KMS-11 (cell line): ENCODE measurements around the gene CH25H.
"Not testable (repeated sequence)": the region's sequence is repeated elsewhere in the genome, so short reads cannot be mapped to it uniquely, and the experiment has no call there.

Experiments
- H2AFZ ChIP-seq: fragments of 200-600 bp; sonication (generic); 2 replicates; pipeline ENCODE4 v1.6.1; 2016; ENCODE audit warnings: antibody characterized with exemption, mixed run types, low read depth
- H3K27ac ChIP-seq: fragments of 200-600 bp; sonication (generic); 2 replicates; pipeline ENCODE4 v1.6.1; 2016; ENCODE audit warnings: mild to moderate bottlenecking, mixed run types
- H3K27me3 ChIP-seq: fragments of 200-600 bp; sonication (generic); 2 replicates; pipeline ENCODE4 v1.6.1; 2017; ENCODE audit warnings: mild to moderate bottlenecking, low read depth, mixed run types, moderate library complexity; ENCODE audit not compliant: insufficient read depth
- H3K36me3 ChIP-seq: fragments of 200-600 bp; sonication (generic); 2 replicates; pipeline ENCODE4 v1.6.1; 2017; ENCODE audit warnings: mild to moderate bottlenecking, mixed run types; ENCODE audit not compliant: insufficient read depth
- H3K4me1 ChIP-seq: fragments of 200-600 bp; sonication (generic); 2 replicates; pipeline ENCODE4 v1.6.1; 2016; ENCODE audit warnings: mild to moderate bottlenecking, low read depth, mixed run types; ENCODE audit not compliant: poor library complexity, severe bottlenecking
- H3K4me2 ChIP-seq: fragments of 200-600 bp; sonication (generic); 2 replicates; pipeline ENCODE4 v1.7.0; 2016; ENCODE audit warnings: mild to moderate bottlenecking, mixed run types
- H3K4me3 ChIP-seq: fragments of 200-600 bp; sonication (generic); IDR thresholded peaks from 2 replicates; pipeline ENCODE4 v1.6.1; 2017; ENCODE audit warnings: low read depth, low read length, mixed read lengths; ENCODE audit not compliant: insufficient read depth
- H3K79me2 ChIP-seq: fragments of 200-600 bp; sonication (generic); 2 replicates; pipeline ENCODE4 v1.6.1; 2016; ENCODE audit warnings: low read depth, mixed run types; ENCODE audit not compliant: insufficient read depth
- H3K9ac ChIP-seq: fragments of 200-600 bp; sonication (generic); 2 replicates; pipeline ENCODE4 v1.6.1; 2016; ENCODE audit warnings: mild to moderate bottlenecking, mixed run types
- H4K20me1 ChIP-seq: fragments of 200-600 bp; sonication (generic); 2 replicates; pipeline ENCODE4 v1.6.1; 2016; ENCODE audit warnings: mild to moderate bottlenecking, mixed run types; ENCODE audit not compliant: insufficient read depth
- TF ChIP-seq, protein P1 (sequence below): fragments of 200-600 bp; sonication (generic); conservative IDR thresholded peaks from 2 replicates; pipeline ENCODE4 v1.6.1; 2017; ENCODE audit warnings: low read depth, mild to moderate bottlenecking, antibody characterized with exemption, low read length, moderate library complexity, mixed read lengths

CH25H gene

GRCh38 chr10:89201345-89202032 is 5.6 kb downstream of the CH25H start:
- no peak overlapping the region for H3K4me3 ChIP-seq
- H3K4me1 ChIP-seq, result no peaks in the 10 kb centered on the region
- no peaks in the 10 kb centered on the region for H3K36me3 ChIP-seq
- H4K20me1 ChIP-seq, result no peaks in the 10 kb centered on the region
- TF ChIP-seq, protein P1, sequence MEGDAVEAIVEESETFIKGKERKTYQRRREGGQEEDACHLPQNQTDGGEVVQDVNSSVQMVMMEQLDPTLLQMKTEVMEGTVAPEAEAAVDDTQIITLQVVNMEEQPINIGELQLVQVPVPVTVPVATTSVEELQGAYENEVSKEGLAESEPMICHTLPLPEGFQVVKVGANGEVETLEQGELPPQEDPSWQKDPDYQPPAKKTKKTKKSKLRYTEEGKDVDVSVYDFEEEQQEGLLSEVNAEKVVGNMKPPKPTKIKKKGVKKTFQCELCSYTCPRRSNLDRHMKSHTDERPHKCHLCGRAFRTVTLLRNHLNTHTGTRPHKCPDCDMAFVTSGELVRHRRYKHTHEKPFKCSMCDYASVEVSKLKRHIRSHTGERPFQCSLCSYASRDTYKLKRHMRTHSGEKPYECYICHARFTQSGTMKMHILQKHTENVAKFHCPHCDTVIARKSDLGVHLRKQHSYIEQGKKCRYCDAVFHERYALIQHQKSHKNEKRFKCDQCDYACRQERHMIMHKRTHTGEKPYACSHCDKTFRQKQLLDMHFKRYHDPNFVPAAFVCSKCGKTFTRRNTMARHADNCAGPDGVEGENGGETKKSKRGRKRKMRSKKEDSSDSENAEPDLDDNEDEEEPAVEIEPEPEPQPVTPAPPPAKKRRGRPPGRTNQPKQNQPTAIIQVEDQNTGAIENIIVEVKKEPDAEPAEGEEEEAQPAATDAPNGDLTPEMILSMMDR, result no peak
- H3K9ac ChIP-seq, result no peak overlapping the region
- H2AFZ ChIP-seq, result no peak overlapping the region
- no peak overlapping the region for H3K27ac ChIP-seq
- no peak overlapping the region for H3K4me2 ChIP-seq
- H3K79me2 ChIP-seq, result no peaks in the 10 kb centered on the region
- H3K27me3 ChIP-seq, result no peaks in the 10 kb centered on the region

DNA sequence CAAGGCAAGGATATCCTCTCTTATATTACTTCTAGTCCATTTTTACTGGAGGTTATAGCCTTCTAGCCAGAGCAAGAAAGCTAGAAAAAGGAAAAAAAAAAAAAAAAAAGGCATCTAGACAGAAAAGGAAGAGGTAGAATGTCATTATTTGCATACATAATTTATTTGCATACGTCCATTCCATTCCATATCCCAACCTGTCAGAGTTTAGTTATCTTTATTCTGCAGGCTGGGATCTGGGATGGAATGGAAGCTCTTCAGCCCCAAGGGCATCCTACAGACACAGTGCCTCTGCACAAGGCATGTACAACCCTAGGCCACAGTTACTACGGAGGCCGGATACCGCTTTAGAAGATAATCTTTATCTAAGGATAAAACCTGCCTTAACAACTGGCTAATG is 9.6 kb downstream of the CH25H start:
- H3K4me3 ChIP-seq, result no peak overlapping the region
- no peaks in the 10 kb centered on the region for H3K27me3 ChIP-seq
- no peaks in the 10 kb centered on the region for H3K36me3 ChIP-seq
- TF ChIP-seq, protein P1, result no peak
- no peaks in the 10 kb centered on the region for H3K79me2 ChIP-seq
- H3K9ac ChIP-seq, result no peak overlapping the region
- no peak overlapping the region for H3K4me2 ChIP-seq
- no peak overlapping the region for H3K27ac ChIP-seq
- no peak overlapping the region for H2AFZ ChIP-seq
- no peaks in the 10 kb centered on the region for H4K20me1 ChIP-seq
- H3K4me1 ChIP-seq, result peaks cover 11% of the 10 kb centered on the region

GRCh38 chr10:89191301-89191700 is 15.8 kb downstream of the CH25H start:
- H3K4me1 ChIP-seq, result peaks cover 11% of the 10 kb centered on the region
- H3K4me2 ChIP-seq, result not testable (repeated sequence)

DNA sequence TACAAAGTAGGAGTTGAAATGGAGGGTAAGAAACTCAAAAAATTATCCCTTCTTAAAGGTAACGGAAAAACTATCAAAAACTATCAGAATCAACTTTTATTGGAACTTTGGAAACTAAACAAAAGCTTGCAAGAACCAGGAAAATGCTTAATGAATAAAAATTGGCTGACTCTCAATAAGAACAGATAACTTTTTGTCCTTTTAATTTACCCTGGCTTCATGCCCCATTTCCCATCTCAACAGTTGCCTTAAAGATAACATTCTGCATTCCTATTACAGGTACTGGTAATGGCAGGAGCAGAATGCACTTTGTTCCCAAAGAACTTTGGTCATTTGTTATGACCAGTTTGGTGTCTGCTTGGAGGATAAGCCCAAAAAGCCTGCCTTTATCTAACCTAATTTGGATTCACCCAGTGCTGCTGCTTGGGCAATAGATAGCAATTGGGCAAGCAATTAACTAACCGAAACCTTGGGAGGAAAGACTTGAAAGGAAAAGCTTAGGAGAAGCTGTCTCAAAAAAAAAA is 17.8 kb downstream of the CH25H start:
- Histone ChIP-seq H3K4me1 (peaks cover 11% of the 10 kb centered on the region), H2AFZ (no peak overlapping the region), H3K27ac (no peak overlapping the region), H3K27me3 (no peaks in the 10 kb centered on the region), H4K20me1 (no peaks in the 10 kb centered on the region), H3K4me2 (no peak overlapping the region), H3K9ac (no peak overlapping the region), H3K36me3 (no peaks in the 10 kb centered on the region), H3K4me3 (no peak overlapping the region), H3K79me2 (no peaks in the 10 kb centered on the region)
- TF ChIP-seq, protein P1, result no peak

More at GRCh38 chr10:89191301-89191700, 15.8 kb downstream of the CH25H start:
- not testable (repeated sequence) for H3K79me2 ChIP-seq, H3K27ac ChIP-seq, H2AFZ ChIP-seq, H3K9ac ChIP-seq, H3K36me3 ChIP-seq, H3K27me3 ChIP-seq, H4K20me1 ChIP-seq, H3K4me3 ChIP-seq

GRCh38 chr10:89185658-89186057 is 21.5 kb downstream of the CH25H start:
- Histone ChIP-seq H3K4me3 (no peak overlapping the region), H3K27me3 (no peaks in the 10 kb centered on the region), H2AFZ (no peak overlapping the region), H3K36me3 (no peaks in the 10 kb centered on the region), H3K79me2 (no peaks in the 10 kb centered on the region), H4K20me1 (no peaks in the 10 kb centered on the region), H3K27ac (no peak overlapping the region), H3K4me2 (no peak overlapping the region), H3K9ac (no peak overlapping the region), H3K4me1 (no peaks in the 10 kb centered on the region)
- TF ChIP-seq, protein P1, result no peak
